Skeletal muscle cell (primary cell): ENCODE measurements around the gene CD164.
A peak's percentile ranks its signal among the peaks of the same experiment; 100 is the strongest.

Source experiments
- DNase-seq: peaks from one replicate; pipeline ENCODE4 v3.0.0-alpha.2; 2010; ENCODE audit warnings: low read depth
- H3K4me3 ChIP-seq: 2 replicates; pipeline ENCODE4 v1.5.1; 2011; ENCODE audit warnings: low read depth, mild to moderate bottlenecking, control low read depth, low read length, moderate library complexity

The CD164 gene

DNA sequence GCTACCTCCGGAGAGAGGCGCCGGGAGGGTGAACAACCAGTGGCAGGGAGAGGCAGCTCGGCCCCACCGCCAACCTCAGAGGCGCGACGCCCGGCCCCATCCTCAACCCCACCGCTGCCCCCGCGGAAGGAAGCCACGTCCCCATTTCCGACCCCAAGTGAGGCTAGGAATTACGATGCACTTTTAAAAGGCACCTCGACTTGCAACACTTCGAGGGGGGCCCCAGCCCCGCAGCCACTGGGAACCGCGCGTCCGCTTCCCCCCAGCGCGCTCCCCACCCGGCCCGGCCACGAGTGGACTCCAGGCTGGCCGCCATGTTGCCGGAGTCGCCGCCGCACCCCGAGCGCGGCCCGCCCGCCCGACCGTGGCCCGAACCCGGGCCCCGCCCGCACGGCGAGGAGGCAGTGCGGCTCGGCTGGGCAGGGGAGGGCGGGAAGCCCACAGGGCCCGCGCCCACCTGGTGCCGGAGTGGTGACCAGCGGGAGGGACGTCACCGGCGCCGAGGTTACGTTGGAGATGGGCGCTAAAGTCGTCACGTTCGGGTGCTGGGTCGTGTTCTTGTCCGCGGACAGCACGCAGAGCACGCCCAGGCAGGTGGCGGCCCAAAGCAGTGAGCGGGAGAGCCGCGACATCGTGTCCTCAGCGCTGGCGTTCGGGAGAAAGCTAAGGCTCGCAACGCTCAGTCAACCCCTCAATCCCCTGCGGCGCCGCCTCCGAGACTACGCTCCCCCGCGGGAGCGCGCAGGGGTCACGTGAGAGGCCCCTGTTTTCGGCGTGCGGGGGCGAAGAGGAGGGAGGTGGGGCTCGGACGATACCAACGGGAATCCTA lies at the start of gene CD164:
Gene CD164, minus strand, starts transcription at position 721 of the 829 bp plus-strand sequence. Its CDS starts 89 bp downstream, at position 632.
- peak; percentile 86 for DNase-seq
- peak within 1 kb of the TSS; percentile 93 for H3K4me3 ChIP-seq

DNA sequence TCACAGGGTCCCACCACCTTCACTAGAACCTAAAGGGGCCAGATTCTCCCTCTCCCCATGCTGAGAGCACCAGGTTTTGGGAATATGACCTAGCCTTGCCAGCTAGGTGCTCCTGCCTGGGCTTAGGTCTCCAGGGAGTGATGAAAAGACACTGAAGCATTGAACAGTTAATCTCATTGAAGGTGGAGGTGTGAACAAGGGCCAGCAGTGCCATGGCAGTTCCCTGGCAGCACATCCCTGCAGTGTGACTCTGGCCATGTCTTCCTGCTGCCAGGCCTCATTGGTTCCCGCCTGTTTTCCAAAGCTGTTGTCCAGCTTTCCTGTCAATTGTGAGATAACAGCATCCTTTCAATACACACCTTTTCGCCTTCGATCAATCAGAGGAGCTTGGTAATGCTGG lies 47.2 kb upstream of the CD164 start:
- no peak overlapping the region for H3K4me3 ChIP-seq
- DNase-seq = no peak

GRCh38 chr6:109428889-109429477 lies 46.7 kb upstream of the CD164 start:
- peak; percentile 45 for DNase-seq
- H3K4me3 ChIP-seq = no peak overlapping the region

GRCh38 chr6:109424946-109425345 lies 42.7 kb upstream of the CD164 start:
- no peak overlapping the region for H3K4me3 ChIP-seq
- DNase-seq = no peak

DNA sequence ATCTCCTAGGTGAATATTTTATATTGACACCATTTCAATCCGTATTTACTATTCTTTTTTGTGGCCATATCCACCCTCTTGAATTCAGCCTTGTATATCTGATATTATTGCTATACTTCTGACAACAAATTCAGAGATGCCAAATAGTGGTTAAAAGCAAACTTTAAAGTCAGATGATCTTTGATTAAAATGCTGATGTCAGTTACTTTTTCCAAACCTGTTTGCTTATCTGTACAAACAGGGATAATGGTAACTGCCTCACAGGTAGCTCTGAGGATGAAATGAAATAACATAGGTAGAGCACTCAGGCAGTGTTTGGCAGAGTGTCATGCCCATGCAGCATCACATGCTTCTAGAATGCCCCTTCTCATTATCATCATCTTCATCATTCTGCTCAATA lies 38.9 kb upstream of the CD164 start:
- DNase-seq = no peak
- H3K4me3 ChIP-seq = no peak overlapping the region

DNA sequence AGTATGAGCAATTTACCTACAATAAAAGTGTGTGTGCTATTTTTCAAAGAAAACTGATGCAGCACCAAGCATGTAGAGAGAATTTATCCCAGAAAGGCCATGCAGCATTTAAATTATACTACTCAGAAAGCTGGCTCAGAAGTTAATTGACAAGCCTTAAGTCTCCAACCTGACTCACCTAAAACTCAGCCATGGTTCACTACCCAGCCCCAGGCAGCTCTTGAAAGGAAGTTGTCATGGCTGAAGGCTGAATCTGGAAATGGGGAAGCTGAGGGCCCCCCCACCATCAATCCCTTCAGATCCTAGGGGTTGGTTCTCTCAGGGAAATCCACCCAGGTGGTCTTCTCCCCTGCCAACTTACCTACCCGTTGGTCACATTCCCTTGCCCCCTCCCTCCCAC lies 38.5 kb upstream of the CD164 start:
- no peak overlapping the region for H3K4me3 ChIP-seq
- no peak for DNase-seq

- no peak overlapping the region for H3K4me3 ChIP-seq
- DNase-seq = no peak
Measured at GRCh38 chr6:109417646-109418045, 35.4 kb upstream of the CD164 start.

- no peak overlapping the region for H3K4me3 ChIP-seq
- DNase-seq = no peak
Measured at GRCh38 chr6:109411034-109411433, 28.8 kb upstream of the CD164 start.

DNA sequence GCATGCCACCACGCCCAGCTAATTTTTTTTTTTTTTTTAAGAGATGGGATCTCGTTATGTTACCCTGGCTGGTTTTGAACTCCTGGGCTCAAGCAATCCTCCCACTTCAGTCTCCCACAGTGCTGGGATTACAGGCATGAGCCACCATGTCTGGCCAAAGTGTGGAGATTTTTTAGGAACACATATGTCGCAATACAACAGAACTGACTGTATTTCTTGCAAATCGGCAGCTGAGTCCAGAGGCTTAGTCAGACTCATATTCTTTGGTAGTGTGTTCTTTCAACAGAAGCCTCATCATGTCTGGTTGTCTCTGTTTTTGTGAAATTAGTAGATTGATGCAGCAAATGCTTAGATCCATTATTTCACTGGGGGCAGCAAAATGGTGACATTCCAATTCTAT lies 23.9 kb upstream of the CD164 start:
- H3K4me3 ChIP-seq = no peak overlapping the region
- peak; percentile 78 for DNase-seq

- no peak overlapping the region for H3K4me3 ChIP-seq
- no peak for DNase-seq
Measured at GRCh38 chr6:109397020-109397419, 14.8 kb upstream of the CD164 start.

DNA sequence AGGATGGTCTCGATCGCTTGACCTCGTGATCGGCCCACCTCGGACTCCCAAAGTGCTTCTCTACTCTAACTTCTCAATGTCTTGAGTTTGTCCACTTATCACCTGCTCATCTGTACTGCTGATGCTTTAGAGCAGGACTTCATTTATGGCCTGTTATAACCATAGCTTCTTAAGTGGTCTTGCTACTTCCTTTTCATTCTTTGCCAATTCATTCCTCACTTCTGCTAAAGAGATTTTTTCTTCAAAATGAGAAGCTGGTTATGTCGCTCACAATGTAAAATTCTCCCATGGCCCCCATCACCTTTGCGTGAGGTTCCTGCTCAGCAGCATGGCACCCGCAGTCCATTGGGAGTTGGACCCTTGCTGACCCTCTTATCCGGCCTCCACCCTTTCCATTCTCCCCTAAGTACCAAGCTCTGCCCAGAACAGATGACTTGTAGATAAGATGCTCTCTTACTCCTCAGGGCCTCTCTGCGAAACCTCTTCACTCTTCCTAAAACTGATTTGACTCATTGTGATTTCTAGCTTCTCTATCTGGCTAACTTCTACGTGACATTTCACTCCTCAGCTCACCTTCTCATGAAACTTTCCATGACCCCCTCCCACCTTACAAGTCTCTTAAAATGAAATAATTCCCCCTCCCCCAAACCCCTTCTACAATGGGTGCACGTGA lies 13.9 kb upstream of the CD164 start:
- H3K4me3 ChIP-seq = no peak overlapping the region
- DNase-seq = no peak

GRCh38 chr6:109393886-109394281 lies 11.6 kb upstream of the CD164 start:
- DNase-seq = no peak
- H3K4me3 ChIP-seq = no peak overlapping the region

DNA sequence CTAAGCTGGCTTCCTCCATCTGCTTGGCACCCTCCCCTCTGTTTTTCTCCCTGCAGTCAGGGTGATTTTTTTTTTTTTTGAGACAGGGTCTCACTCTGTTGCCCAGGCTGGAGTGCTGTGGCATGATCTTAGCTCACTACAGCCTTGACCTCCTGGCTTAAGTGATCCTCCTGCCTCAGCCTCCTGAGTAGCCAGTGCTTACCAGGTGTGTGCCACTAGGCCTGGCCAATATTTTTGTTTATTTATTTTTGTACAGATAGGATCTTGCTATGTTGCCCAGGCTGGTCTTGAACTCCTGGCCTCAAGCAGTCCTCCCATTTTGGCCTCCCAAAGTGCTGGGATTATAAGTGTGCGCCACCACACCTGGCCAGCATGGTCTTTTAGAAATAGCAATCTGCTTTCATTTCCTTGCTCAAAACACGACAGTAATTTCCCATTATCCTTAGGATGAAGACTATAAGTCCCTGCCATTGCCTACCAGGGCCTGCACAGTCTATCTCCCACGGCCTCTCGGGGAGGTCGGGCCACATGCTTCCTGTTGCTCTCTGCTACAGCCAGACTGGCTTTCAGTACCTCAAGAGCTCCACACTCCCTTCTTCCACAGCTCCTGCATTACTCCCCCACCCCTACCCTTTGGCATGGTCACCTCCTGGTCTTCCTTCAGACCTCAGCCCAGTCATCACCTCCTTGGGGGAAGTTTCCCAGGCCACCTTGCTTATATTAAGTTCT lies 11.1 kb upstream of the CD164 start:
- H3K4me3 ChIP-seq = no peak overlapping the region
- no peak for DNase-seq

DNA sequence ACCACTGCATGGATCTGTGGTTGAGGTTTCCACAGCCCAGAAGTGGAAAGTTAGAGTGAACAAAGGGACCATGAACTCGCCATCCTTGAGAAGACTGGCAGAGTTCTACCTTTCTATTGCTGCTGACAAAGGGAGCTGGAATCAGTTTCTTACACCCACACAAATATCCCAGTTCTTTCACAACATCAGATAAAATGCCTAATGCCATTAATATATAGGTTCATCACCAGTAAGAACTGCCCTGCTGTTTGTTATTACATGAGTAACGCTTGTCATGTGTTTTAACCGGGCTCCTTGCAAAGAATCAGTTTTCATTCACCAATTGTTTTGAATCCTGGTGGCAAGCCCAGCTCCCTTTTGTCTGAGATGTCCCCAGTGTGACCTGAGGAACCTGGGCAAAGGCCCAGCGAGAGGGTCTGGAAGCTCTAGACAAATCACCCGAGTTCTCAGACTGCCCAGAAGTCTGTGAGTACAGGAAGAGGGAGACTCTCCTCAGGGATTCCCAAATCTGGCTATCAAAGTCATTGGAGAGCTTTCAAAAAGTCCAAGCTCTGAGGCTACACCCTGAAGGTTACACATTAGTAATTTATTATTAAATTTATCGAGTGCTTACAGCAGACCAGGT lies 7.5 kb upstream of the CD164 start:
- H3K4me3 ChIP-seq = no peak overlapping the region
- peak; percentile 35 for DNase-seq

DNA sequence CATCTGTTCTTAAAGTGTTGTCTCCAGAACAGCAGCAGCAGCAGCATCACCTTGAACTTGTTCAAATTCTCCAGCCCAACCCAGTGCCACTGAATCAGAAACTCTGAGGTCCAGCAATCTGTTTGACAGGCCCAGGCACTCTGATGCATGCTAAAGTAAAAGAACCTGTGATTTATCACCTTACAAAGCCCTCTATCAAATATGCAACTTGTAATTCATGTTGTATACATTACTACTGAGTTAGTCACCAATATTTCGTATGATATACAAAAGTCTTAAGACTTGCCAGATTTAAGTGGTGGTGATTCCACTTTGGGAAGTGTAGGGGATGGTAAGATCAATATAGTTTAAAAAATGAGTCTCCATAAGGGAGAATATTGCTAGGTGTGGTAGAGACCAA lies 6.0 kb upstream of the CD164 start:
- DNase-seq = no peak
- H3K4me3 ChIP-seq = no peak overlapping the region

GRCh38 chr6:109383438-109383940 lies 1.2 kb upstream of the CD164 start:
- peak overlapping the region; percentile 93 for H3K4me3 ChIP-seq
- DNase-seq = no peak

DNA sequence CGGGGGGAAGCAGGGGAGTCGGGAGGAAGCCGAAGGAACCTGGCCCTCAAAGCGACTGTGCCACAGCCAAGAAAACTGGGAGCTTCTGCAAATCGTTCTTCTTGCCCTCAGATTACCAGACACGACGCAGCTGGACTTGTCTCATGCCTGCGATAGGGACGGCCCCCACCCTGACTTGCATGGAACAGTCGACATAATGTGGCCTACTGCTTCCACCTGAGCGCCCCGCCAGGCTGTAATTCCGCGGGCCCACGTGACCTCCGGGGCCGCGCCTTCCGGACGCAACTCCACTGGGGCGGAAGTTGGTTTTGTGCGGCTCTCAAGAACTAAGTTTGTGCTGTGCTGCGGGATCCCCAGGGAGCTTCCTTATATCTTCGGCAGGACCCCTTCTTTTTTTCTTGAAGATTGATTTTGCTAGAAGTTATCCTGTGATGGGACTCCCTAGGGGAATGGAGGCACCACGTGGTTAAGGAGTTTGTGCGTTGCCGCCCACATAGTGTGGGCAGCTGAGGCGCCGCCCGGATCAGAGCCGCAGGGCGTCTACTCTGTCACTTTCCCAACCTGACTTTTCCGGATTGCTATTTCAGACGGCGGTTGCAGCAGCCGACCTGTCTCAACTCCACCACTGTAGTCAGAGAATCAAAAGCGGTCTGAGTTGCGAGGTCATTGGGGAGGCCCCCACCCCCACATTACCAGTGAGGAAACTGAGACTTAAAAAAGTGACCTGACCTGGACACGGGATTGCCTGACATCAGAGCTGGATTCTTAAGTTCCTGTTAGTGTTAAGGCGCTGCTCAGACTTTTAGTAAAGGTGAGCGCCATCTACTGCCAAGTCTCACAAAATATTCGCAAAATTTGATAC lies 540 bp upstream of the CD164 start:
- peak; percentile 84 for DNase-seq
- H3K4me3 ChIP-seq = peak overlapping the region; percentile 93

- peak overlapping the region; percentile 93 for H3K4me3 ChIP-seq
- DNase-seq = no peak
Measured at GRCh38 chr6:109381061-109381746, 1.1 kb downstream of the CD164 start.
